ENCODE results near the gene KIF19. TPM values are rescaled to one million over a fixed set of nuclear protein-coding genes. Genes with fewer than 3 reads are reported as not detected.

The KIF19 gene
- total and polyA plus RNA-seq, 4 donors = 4.2 to 12.7 (median 6.7) TPM

- no peak overlapping the region for H3K9ac ChIP-seq (ENCODE audit: insufficient read depth in 1 of 2, low read length in 2 of 2)
- no peaks in the 10 kb centered on the region for H3K27me3 ChIP-seq (ENCODE audit: control insufficient read depth in 3 of 3, insufficient read depth in 3 of 3, low read length in 2 of 3)
- H3K4me1 ChIP-seq (ENCODE audit: control insufficient read depth in 5 of 5, insufficient read depth in 5 of 5, low read length in 5 of 5) = peaks cover 0 to 4% (median 0%) of the 10 kb centered on the region in 5 donors
- H3K27ac ChIP-seq (ENCODE audit: low read depth in 1 of 2, low read length in 1 of 2) = no peak overlapping the region
- ATAC-seq (ENCODE audit: insufficient read depth, low FRiP score) = no peak
- H3K4me3 ChIP-seq = no peak overlapping the region
- no peak for TF ChIP-seq CTCF (IDR thresholded peaks at IDR 0.05; ENCODE audit: control extremely low read depth, extremely low read depth)
- no peak for DNase-seq
- peaks cover 0 to 8% (median 0%) of the 10 kb centered on the region in 4 donors for H3K9me3 ChIP-seq (ENCODE audit: control insufficient read depth in 4 of 4, insufficient read depth in 3 of 4, low read length in 3 of 4)
- 60 to 65% methylated on average over 10 of the region's 10 CpGs for WGBS, 2 donors
- no peaks in the 10 kb centered on the region for H3K36me3 ChIP-seq (ENCODE audit: control insufficient read depth in 4 of 4, insufficient read depth in 4 of 4, low read length in 4 of 4)
These were observed 20.0 kb upstream of the KIF19 start for GRCh38 chr17:74305865-74306654.

DNA sequence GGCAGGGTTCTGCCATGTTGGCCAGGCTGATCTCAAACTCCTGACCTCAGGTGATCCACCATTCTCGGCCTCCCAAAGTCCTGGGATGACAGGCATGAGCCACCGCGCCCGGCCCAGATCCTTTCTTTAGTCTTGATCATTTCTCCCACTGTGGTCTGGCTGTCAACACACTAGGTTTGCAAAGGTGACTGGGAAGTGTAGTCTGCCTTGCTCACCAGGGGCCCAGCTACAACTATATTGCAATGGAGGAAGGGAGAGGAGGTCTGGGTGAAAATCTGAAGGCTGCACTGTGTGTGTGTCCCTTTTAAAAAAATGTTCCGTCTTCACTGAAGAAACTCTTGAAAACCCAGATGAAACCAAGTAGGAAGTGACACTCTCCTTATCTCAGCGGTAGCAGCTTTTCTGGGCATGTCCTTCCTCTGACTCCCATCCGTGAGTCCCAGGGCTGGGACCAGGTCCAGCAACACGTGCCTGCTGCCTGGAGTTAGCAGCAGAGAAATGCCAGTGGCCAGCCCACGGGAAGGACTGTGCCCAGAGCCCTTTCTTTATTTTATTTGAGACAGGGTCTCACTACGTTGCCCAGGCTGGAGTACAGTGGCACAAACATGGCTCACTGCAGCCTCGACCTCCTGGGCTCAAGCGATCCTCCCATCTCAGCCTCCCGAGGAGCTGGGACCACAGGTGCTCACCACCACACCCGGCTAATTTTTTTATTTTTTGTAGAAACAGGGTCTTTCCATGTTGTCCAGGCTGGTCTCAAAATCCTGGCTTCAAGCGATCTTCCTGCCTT lies 17.8 kb upstream of the KIF19 start:
- Histone ChIP-seq H3K27ac (ENCODE audit: low read depth in 1 of 2, low read length in 1 of 2) (no peak overlapping the region), H3K27me3 (ENCODE audit: control insufficient read depth in 3 of 3, insufficient read depth in 3 of 3, low read length in 2 of 3) (no peaks in the 10 kb centered on the region), H3K9me3 (ENCODE audit: control insufficient read depth in 4 of 4, insufficient read depth in 3 of 4, low read length in 3 of 4) (peaks cover 0 to 18% (median 0%) of the 10 kb centered on the region in 4 donors), H3K36me3 (ENCODE audit: control insufficient read depth in 4 of 4, insufficient read depth in 4 of 4, low read length in 4 of 4) (no peaks in the 10 kb centered on the region), H3K9ac (ENCODE audit: insufficient read depth in 1 of 2, low read length in 2 of 2) (no peak overlapping the region), H3K4me1 (ENCODE audit: control insufficient read depth in 5 of 5, insufficient read depth in 5 of 5, low read length in 5 of 5) (peaks cover 0 to 4% (median 0%) of the 10 kb centered on the region in 5 donors), H3K4me3 (no peak overlapping the region)
- no peak for TF ChIP-seq CTCF (IDR thresholded peaks at IDR 0.05; ENCODE audit: control extremely low read depth, extremely low read depth)
- 45 to 49% methylated on average over 15 of the region's 15 CpGs for WGBS, 2 donors
- DNase-seq (peak; percentile 44 to 82 (median 49)), ATAC-seq (ENCODE audit: insufficient read depth, low FRiP score) (no peak)

GRCh38 chr17:74309902-74310301 lies 16.1 kb upstream of the KIF19 start:
- Histone ChIP-seq H3K27ac (ENCODE audit: low read depth in 1 of 2, low read length in 1 of 2) (no peak overlapping the region), H3K4me1 (ENCODE audit: control insufficient read depth in 5 of 5, insufficient read depth in 5 of 5, low read length in 5 of 5) (peaks cover 0 to 4% (median 0%) of the 10 kb centered on the region in 5 donors), H3K9ac (ENCODE audit: insufficient read depth in 1 of 2, low read length in 2 of 2) (no peak overlapping the region), H3K9me3 (ENCODE audit: control insufficient read depth in 4 of 4, insufficient read depth in 3 of 4, low read length in 3 of 4) (peaks cover 0 to 16% (median 0%) of the 10 kb centered on the region in 4 donors), H3K4me3 (no peak overlapping the region), H3K36me3 (ENCODE audit: control insufficient read depth in 4 of 4, insufficient read depth in 4 of 4, low read length in 4 of 4) (no peaks in the 10 kb centered on the region), H3K27me3 (ENCODE audit: control insufficient read depth in 3 of 3, insufficient read depth in 3 of 3, low read length in 2 of 3) (no peaks in the 10 kb centered on the region)
- ATAC-seq (ENCODE audit: insufficient read depth, low FRiP score) = no peak
- TF ChIP-seq CTCF (IDR thresholded peaks at IDR 0.05; ENCODE audit: control extremely low read depth, extremely low read depth) = no peak
- DNase-seq = no peak
- WGBS, 2 donors = 67% methylated on average over 12 of the region's 12 CpGs
